Measurements from ENCODE around the gene RRBP1.

Gene RRBP1

GRCh38 chr20:17682103-17682888 lies at the start of gene RRBP1:
Gene RRBP1, minus strand, starts transcription at chr20:17682242. Its CDS starts 21,735 bp downstream, at chr20:17660507.
- peak; percentile 98 for DNase-seq

- DNase-seq: no peak
Measured at GRCh38 chr20:17731233-17731632, 49.2 kb upstream of the RRBP1 start.

- no peak for DNase-seq
Measured at GRCh38 chr20:17730071-17730470, 48.0 kb upstream of the RRBP1 start.

GRCh38 chr20:17728074-17728473 lies 46.0 kb upstream of the RRBP1 start:
- no peak for DNase-seq

GRCh38 chr20:17727351-17727750 lies 45.3 kb upstream of the RRBP1 start:
- no peak for DNase-seq

GRCh38 chr20:17726902-17727301 lies 44.9 kb upstream of the RRBP1 start:
- DNase-seq: no peak

- DNase-seq: no peak
Measured at GRCh38 chr20:17725094-17725835, 43.2 kb upstream of the RRBP1 start.

GRCh38 chr20:17723301-17723691 lies 41.3 kb upstream of the RRBP1 start:
- DNase-seq: no peak

GRCh38 chr20:17722493-17723300 lies 40.7 kb upstream of the RRBP1 start:
- no peak for DNase-seq

GRCh38 chr20:17721802-17722486 lies 39.9 kb upstream of the RRBP1 start:
- DNase-seq: no peak

- DNase-seq: no peak
Measured at GRCh38 chr20:17720755-17721154, 38.7 kb upstream of the RRBP1 start.

- DNase-seq: no peak
Measured at GRCh38 chr20:17716331-17716730, 34.3 kb upstream of the RRBP1 start.

- no peak for DNase-seq
Measured at GRCh38 chr20:17715075-17715474, 33.0 kb upstream of the RRBP1 start.

- no peak for DNase-seq
Measured at GRCh38 chr20:17714597-17714996, 32.6 kb upstream of the RRBP1 start.

GRCh38 chr20:17712708-17713107 lies 30.7 kb upstream of the RRBP1 start:
- no peak for DNase-seq

GRCh38 chr20:17712201-17712600 lies 30.2 kb upstream of the RRBP1 start:
- no peak for DNase-seq

- no peak for DNase-seq
Measured at GRCh38 chr20:17711267-17711627, 29.2 kb upstream of the RRBP1 start.

- no peak for DNase-seq
Measured at GRCh38 chr20:17710379-17711266, 28.6 kb upstream of the RRBP1 start.

GRCh38 chr20:17709361-17710293 lies 27.6 kb upstream of the RRBP1 start:
- no peak for DNase-seq

- DNase-seq: no peak
Measured at GRCh38 chr20:17708675-17709360, 26.8 kb upstream of the RRBP1 start.

All from CD4-positive, alpha-beta T cell treated with Interferon alpha-2 for 1 hour (primary cell).